NOMO-1 treated with DMSO at 0.1 percent for 48 hours (cell line): ENCODE measurements around the gene MYO1E.

ENCODE experiments used
- DNase-seq: peaks from one replicate; lab custom pipeline; 2025; ENCODE audit not compliant: unreplicated experiment; lab: John Stamatoyannopoulos, UW

The MYO1E gene

GRCh38 chr15:59099162-59099685 lies 273.4 kb downstream of the MYO1E start:
- no peak for DNase-seq

DNA sequence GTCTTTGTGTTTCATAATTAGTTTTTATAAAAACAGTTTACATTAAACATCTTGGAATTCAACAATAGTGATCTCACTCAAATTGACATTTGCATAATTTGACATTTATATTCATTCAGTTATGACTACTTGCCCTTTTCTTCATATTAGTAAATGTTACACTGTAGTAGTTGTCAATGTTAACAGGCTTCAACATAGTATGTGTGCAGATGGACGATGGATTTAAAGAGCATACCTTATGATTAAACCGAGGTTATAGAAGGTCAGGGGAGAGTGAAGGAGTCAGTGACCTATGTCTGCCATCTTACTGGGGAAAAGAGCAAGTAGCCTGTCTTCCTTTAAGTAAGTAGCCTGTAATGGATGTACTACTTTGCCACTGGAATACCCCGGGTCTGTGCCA lies 276.2 kb downstream of the MYO1E start:
- no peak for DNase-seq

- DNase-seq, result no peak
Observed at GRCh38 chr15:59094077-59094476, 278.6 kb downstream of the MYO1E start.

GRCh38 chr15:59087731-59088130 lies 284.9 kb downstream of the MYO1E start:
- no peak for DNase-seq
